DOHH2 (cell line): ENCODE data around the gene TJAP1.

Experiments used
- CTCF ChIP-seq: fragments of 200-600 bp; sonication (generic); IDR thresholded peaks from one replicate; pipeline ENCODE4 v1.5.1; 2014; ENCODE audit warnings: antibody characterized with exemption, mild to moderate bottlenecking, low read depth, low read length; ENCODE audit not compliant: poor library complexity, severe bottlenecking
- EZH2phosphoT487 ChIP-seq: fragments of 200-600 bp; sonication (generic); IDR thresholded peaks from 2 replicates; pipeline ENCODE4 v1.6.1; 2017; ENCODE audit warnings: borderline replicate concordance, mild to moderate bottlenecking, antibody characterized with exemption, low read length, moderate library complexity, mixed read lengths

GRCh38 chr6:43454696-43455530 lies 22.5 kb upstream of the TJAP1 start:
- TF ChIP-seq CTCF: peak; percentile 61
- TF ChIP-seq EZH2phosphoT487: no peak
